SK-N-SH (cell line): ENCODE results near the gene BRAT1.

Experiments used
- CTCF ChIP-seq: fragments of 200-600 bp; sonication (generic); IDR thresholded peaks from 2 replicates; pipeline ENCODE4 v1.6.1; 2017; ENCODE audit warnings: antibody characterized with exemption, mild to moderate bottlenecking, moderate library complexity
- EP300 ChIP-seq, 2 experiments: IDR thresholded peaks; 2 replicates each; pipeline versions ENCODE4 v1.4.0 to v1.6.1; 2012; ENCODE audit warnings: borderline replicate concordance in 1 of 2, low read depth in 1 of 2, low read length in 1 of 2
- JUND ChIP-seq: IDR thresholded peaks from 2 replicates; pipeline ENCODE4 v1.4.0; 2012
- POLR2AphosphoS5 ChIP-seq: IDR thresholded peaks from 2 replicates; pipeline ENCODE4 v1.6.1; 2012; ENCODE audit warnings: low read depth, low read length
- RFX5 ChIP-seq: IDR thresholded peaks from 2 replicates; pipeline ENCODE4 v1.6.1; 2012; ENCODE audit warnings: mild to moderate bottlenecking, improper control_type of control experiment, low read length
- TCF12 ChIP-seq: IDR thresholded peaks from 2 replicates; pipeline ENCODE4 v1.4.0; 2012
- TF ChIP-seq, protein P1 (sequence below): IDR thresholded peaks from 2 replicates; pipeline ENCODE4 v1.4.0; 2012; ENCODE audit warnings: low read depth

DNA sequence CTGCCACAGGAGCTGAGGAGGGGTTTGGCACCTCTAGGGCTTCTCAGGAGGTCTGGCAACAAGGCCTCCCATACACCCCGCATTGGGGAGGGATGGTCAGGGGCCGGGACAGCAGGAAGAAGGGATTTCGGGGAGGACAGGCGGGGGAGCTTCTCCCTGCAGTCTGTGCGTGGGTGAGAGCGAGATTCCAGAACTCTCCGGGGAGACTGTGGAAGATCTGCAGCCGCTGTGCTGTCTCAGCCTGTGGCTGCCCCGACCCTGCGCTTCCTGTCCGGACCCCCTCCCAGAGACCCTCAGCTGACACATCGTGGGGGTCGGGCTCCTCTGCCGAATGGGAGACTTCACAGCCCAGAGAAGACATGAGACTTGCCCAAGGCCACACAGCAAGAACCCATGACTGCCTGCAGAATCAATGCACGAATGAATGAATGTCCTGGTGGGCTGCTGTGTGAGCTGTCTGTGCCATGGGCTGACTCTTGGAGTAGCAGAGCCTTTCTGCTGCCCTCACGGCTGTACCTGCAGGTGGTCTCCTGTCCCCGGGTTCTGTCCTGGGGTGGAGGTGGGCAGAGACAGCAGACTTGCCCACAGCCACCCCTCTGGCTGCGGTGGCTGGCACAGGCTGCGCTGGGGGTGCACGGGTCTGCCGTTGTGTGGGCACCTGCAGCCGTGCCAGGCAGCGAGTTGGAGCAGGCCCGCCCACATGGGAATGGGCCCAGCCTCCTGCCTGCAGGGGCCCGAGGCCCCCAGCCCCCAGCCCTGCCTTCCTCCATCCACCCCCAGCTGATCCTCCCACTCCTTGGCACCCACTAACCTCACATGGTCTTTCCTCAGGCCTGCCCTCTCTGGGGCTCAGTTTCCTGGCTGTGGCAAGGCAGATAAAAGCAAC, 52.0 kb downstream of the BRAT1 start:
- TF ChIP-seq TCF12 (no peak), JUND (no peak), EP300 (IDR thresholded peaks at IDR 0.05; ENCODE audit: borderline replicate concordance in 1 of 2, low read depth in 1 of 2, low read length in 1 of 2) (no peak), CTCF (no peak), RFX5 (no peak), POLR2AphosphoS5 (no peak)
- TF ChIP-seq, protein P1, sequence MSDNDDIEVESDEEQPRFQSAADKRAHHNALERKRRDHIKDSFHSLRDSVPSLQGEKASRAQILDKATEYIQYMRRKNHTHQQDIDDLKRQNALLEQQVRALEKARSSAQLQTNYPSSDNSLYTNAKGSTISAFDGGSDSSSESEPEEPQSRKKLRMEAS = no peak
